Left lung (tissue), 10 donors: ENCODE results near the gene STK17B. TPM values are rescaled to one million over a fixed set of nuclear protein-coding genes. Genes with fewer than 3 reads are reported as not detected.
"Not testable (repeated sequence)": the region's sequence is repeated elsewhere in the genome, so short reads cannot be mapped to it uniquely, and the experiment has no call there.

ENCODE experiments used
- ATAC-seq: fragments of 200-7000 bp; cut with Tn5 transposase; one replicate; pipeline ENCODE4 v1.9.1; 2020; ENCODE audit warnings: moderate library complexity
- DNase-seq, 4 donors: peaks; one replicate each; pipeline ENCODE4 v3.0.0-alpha.2; 2013 to 2020
- H3K27ac ChIP-seq, 2 donors: fragments of 200-600 bp; sonication (generic) in 1 of 2; one replicate each; pipeline versions ENCODE4 v1.5.0 to v1.8.0; 2020 to 2021
- H3K27me3 ChIP-seq, 2 donors: fragments of 200-600 bp; sonication (generic) in 1 of 2; one replicate each; pipeline versions ENCODE4 v1.5.0 to v1.8.0; 2020 to 2021
- H3K36me3 ChIP-seq, 2 donors: fragments of 200-600 bp; sonication (generic) in 1 of 2; one replicate each; pipeline versions ENCODE4 v1.5.0 to v1.8.0; 2020 to 2021
- H3K4me1 ChIP-seq, 2 donors: fragments of 200-600 bp; one replicate each; pipeline ENCODE4 v1.8.0; 2021
- H3K4me3 ChIP-seq, 2 donors: fragments of 200-600 bp; sonication (generic) in 1 of 2; one replicate each; pipeline versions ENCODE4 v1.5.0 to v1.8.0; 2020 to 2021; ENCODE audit warnings: mild to moderate bottlenecking in 1 of 2
- H3K9me3 ChIP-seq, 2 donors: fragments of 200-600 bp; sonication (generic) in 1 of 2; one replicate each; pipeline versions ENCODE4 v1.5.0 to v1.8.0; 2020 to 2021
- CTCF ChIP-seq, 2 donors: fragments of 200-600 bp; sonication (generic) in 1 of 2; IDR thresholded peaks; one replicate each; pipeline versions ENCODE4 v1.5.0 to v1.8.0; 2021; ENCODE audit warnings: antibody characterized with exemption in 2 of 2
- intact Hi-C, 2 donors: fragments of 100-400 bp; cut with DNase I; formaldehyde crosslinking; loops; one replicate each; pipeline versions ENCODE4 v1.11.2 to v1.14.2; 2022
- polyA plus RNA-seq, 6 donors: library from polyadenylated mRNA; unstranded; fragments of 120-200 nt; gene quantifications; one replicate each; pipeline ENCODE4 v1.2.1, GENCODE V29; 2013; ENCODE audit not compliant: insufficient read length in 6 of 6
- total RNA-seq, 2 donors: library from RNA; stranded (reverse); fragmentation: NEBNext Ultra II Directional; extraction: Animal tissue kit (Norgen Biotek cat#: 25700); gene quantifications; one replicate each; pipeline ENCODE4 v1.2.1, GENCODE V29; 2021
- donor health status: DM: no; HTN: yes; CAD: no.
- donor health status: DM: no; HTN: no; CAD: no.

Gene STK17B
- total and polyA plus RNA-seq, 8 donors, result 12.1 to 59.2 (median 15.4) TPM

GRCh38 chr2:196195758-196196157 is 24.4 kb upstream of the STK17B start:
- Histone ChIP-seq H3K36me3 (no peaks in the 10 kb centered on the region), H3K27me3 (no peaks in the 10 kb centered on the region), H3K4me3 (no peak overlapping the region), H3K9me3 (no peaks in the 10 kb centered on the region), H3K27ac (no peak overlapping the region), H3K4me1 (no peaks in the 10 kb centered on the region)
- intact Hi-C loops, result no loop called here
- TF ChIP-seq CTCF (IDR thresholded peaks at IDR 0.05), result no peak
- DNase-seq (no peak), ATAC-seq (no peak)

GRCh38 chr2:196195302-196195701 is 23.9 kb upstream of the STK17B start:
- H3K4me1 ChIP-seq, result no peaks in the 10 kb centered on the region
- ATAC-seq, result no peak
- no peak for DNase-seq
- H3K27ac ChIP-seq, result no peak overlapping the region
- H3K27me3 ChIP-seq, result no peaks in the 10 kb centered on the region
- no peaks in the 10 kb centered on the region for H3K36me3 ChIP-seq
- H3K4me3 ChIP-seq, result no peak overlapping the region
- no peak for TF ChIP-seq CTCF (IDR thresholded peaks at IDR 0.05)
- H3K9me3 ChIP-seq, result no peaks in the 10 kb centered on the region
- intact Hi-C loops, result no loop called here

GRCh38 chr2:196191541-196191940 is 20.2 kb upstream of the STK17B start:
- H3K9me3 ChIP-seq, result no peaks in the 10 kb centered on the region
- intact Hi-C loops, result no loop called here
- no peaks in the 10 kb centered on the region for H3K4me1 ChIP-seq
- no peak for ATAC-seq
- H3K36me3 ChIP-seq, result no peaks in the 10 kb centered on the region
- H3K27me3 ChIP-seq, result no peaks in the 10 kb centered on the region
- H3K4me3 ChIP-seq, result no peak overlapping the region
- DNase-seq, result no peak
- H3K27ac ChIP-seq, result no peak overlapping the region
- TF ChIP-seq CTCF (IDR thresholded peaks at IDR 0.05), result no peak

GRCh38 chr2:196187898-196188458 is 16.6 kb upstream of the STK17B start:
- no peak for TF ChIP-seq CTCF (IDR thresholded peaks at IDR 0.05)
- Histone ChIP-seq H3K27ac (no peak overlapping the region), H3K4me1 (no peaks in the 10 kb centered on the region), H3K27me3 (no peaks in the 10 kb centered on the region), H3K36me3 (no peaks in the 10 kb centered on the region), H3K9me3 (no peaks in the 10 kb centered on the region), H3K4me3 (no peak overlapping the region)
- intact Hi-C loops, result no loop called here
- no peak for DNase-seq
- ATAC-seq, result no peak

GRCh38 chr2:196187175-196187700 is 15.9 kb upstream of the STK17B start:
- H3K36me3 ChIP-seq, H3K9me3 ChIP-seq, intact Hi-C loops, H3K4me3 ChIP-seq, DNase-seq, H3K27me3 ChIP-seq, H3K27ac ChIP-seq, H3K4me1 ChIP-seq, ATAC-seq: not testable (repeated sequence)
